ENCODE data around the gene SPINT2.
A peak's percentile ranks its signal among the peaks of the same experiment; 100 is the strongest.
"Not testable (repeated sequence)": the region's sequence is repeated elsewhere in the genome, so short reads cannot be mapped to it uniquely, and the experiment has no call there.

SPINT2 gene

DNA sequence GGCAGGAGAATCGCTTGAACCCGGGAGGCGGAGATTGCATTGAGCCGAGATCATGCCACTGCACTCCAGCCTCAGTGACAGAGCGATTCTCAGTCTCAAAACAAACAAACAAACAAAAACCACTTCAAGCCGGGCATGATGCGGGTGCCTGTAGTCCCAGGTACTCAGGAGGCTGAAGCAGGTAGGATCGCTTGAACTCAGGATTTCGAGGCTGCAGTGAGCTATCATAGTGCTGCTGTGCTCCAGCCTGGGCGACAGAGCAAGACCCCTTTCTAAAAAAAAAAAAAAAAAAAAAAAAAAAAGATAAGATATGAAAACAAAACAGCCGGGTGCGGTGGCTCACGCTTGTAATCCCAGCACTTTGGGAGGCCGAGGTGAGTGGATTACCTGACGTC is 21.1 kb upstream of the SPINT2 start:
- DNase-seq, result no peak

DNA sequence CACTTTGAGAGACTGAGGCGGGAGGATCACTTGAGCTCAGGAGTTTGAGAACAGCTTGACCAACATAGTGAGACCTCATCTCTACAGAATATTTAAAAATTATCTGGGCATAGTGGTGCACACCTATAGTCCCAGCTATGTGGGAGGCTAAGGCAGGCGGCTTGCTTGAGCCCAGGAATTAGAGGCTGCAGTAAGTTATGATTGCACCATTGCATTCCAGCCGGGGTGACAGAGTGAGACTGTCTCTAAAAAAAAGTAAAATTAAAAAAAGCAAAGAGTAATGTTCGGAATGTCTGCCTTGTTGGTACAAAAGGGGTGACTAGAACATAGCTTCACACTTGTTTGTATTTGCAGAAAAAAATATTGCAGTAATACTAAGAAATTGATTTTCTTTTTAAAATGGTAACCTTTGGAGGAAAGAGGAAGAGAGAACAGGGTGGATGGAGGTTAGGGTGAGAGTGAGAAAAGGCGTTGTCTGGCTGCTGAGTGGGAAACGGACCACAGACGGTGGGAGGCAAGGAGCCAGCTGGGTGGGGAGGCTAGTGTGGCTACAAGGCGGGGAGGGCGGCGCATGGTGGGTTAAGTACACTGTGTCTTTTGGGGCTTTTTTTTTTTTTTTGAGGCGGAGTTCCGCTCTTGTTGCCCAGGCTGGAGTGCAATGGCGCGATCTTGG is 18.4 kb upstream of the SPINT2 start:
- no peak for DNase-seq

DNA sequence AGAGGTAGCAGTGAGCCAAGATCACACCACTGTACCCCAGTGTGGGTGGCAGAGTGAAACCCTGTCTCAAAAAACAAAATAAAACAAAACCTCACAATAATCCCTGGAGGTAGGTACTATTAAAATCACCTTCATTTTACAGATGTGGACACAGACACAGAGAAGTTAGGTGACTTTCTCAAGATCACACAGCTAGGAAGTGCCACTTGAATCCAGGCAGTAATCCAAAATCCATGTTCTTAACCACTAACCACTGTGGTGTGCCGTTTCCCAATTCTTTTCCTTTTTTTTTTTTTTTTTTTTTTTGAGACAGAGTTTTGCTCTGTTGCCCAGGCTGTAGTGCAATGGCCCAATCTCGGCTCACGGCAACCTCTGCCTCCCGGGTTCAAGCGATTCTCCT is 17.2 kb upstream of the SPINT2 start:
- DNase-seq, result no peak

DNA sequence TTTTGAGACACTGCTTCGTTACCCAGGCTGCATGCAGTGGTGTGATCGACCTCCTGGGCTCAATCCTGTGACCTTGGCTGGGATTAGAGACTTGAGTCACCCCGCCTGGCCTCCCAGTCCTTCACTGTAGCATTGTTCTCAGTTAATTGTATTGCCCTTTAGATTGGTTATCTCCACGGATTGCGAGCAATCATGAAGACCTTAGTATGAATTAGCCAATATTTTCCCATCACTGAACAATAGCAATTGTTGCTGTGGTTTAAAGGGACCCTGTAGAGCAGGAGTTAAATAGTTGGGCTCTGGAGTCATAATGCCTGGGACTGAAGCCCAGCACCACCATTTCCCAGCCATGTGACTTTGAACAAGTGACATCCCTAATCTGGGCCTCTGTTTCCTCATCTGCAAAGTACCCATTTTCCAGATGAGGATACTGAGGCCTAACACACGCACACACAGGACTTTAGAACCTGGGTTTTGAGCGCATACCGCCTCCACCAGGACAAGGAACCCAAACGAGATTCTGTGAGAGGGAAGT is 16.6 kb upstream of the SPINT2 start:
- DNase-seq, result no peak

DNA sequence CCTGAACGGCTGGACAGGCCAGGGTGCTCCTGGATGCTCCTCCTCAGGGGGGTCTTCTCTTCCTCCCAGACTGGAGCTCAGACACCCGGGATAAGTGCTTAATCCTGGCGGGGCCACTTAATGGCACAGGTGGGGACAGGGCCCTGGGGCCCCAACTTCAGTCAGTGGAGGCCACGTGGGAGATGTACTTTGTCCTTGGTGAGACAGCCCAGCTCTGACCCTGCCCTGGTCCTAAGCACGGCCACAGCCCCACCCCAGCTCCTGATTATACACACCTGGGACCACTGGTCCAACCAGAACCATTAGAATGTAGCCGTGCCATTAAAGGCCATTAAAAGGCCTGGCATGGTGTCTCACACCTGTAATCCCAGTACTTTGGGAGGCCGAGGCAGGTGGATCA is 16.0 kb upstream of the SPINT2 start:
- no peak for DNase-seq

DNA sequence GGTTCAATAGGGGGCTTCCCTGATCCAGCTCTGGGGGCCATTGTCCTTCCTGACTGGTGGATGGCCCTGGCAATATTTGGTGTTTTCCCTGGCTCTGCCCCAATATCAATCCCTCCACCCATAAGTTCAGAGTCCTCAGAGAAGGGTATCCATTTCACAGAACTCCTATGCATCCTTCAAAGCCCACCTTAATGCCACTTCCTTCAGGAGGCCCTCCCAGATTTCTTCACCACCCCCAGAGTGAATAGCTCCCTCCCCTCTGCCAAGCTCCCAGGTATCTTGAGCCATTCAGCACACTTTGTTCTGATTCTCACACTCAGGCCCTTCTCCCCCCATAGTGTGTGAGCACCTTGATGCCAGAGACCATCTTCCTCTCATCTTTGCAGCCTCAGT is 13.9 kb upstream of the SPINT2 start:
- DNase-seq, result no peak

DNA sequence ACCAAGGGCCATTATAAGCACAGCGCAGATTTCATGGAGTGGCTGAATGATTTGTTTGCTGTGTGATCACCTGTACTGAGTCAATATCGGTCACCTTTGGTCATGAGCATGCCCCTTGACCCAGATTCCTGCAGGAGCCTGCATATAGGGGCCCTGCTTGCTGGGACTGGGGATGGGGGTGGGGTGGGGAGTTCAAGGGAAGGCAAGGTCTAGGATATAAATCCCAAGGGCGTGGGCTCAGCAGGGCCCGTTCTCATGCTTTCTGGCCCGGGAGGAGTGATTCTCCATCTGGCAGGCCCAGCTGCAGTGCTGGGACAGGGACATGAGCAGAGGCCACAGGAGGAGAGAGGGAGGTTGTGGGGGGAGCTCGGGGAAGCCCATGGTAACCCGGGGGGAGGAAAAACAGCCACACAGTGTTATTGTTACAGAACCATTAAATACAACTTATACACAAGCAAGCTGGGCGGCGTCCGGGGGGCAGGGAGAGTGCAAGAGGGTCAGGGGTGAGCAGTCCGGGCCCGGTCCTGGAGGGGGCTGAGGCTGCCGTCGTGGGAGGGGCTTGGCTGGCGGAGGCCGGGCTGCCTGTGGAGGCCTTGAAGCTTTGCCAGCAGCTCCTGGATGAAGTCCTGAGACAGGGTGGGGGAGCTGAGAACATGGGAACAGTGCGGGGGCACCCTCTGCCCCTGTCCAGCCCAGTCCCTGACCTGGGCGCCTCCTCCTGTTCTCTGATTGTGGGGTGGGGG is 13.4 kb upstream of the SPINT2 start:
- no peak for DNase-seq

DNA sequence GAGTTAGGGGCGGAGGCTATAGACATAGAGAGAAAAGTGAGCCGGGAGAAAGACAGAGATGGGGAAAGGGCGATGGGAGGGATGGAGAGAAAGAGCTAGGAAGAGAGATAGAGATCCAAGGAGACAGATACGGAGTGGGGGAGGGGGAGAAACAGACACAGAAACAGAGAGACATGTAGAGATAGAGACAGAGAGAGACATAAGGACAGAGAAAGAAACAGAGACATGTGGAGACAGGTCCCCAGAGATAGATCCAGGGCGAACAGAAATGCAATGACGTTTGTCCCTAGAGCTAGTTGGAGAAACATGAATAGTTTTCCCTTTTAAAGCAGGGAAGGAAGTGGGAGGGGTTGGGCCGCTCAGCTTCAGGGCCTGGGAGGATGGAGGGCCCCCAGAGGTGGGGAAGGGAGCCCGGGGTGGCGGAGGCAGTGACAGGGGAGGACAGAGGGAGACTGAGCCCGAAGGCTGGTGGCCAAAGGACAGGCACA is 12.8 kb upstream of the SPINT2 start:
- no peak for DNase-seq

DNA sequence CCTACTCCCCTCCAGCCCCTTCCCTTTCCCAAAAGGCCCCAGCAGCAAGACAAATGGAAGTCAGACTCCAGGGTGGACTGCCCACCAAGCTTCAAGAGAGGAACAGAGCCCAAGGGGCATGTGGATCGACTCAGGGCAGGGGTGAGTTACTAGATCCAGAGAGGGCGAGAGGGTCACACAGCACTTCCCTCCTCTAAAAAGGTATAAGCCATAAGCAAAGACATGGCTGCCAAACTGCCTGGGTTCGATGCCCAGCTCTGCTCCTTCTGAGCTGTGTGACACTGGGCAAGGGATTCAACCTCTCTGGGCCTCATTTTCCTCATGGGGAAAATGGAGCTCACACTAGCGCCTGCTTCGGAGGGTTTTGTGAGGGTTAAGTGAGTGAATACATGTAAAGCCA is 12.0 kb upstream of the SPINT2 start:
- no peak for DNase-seq

DNA sequence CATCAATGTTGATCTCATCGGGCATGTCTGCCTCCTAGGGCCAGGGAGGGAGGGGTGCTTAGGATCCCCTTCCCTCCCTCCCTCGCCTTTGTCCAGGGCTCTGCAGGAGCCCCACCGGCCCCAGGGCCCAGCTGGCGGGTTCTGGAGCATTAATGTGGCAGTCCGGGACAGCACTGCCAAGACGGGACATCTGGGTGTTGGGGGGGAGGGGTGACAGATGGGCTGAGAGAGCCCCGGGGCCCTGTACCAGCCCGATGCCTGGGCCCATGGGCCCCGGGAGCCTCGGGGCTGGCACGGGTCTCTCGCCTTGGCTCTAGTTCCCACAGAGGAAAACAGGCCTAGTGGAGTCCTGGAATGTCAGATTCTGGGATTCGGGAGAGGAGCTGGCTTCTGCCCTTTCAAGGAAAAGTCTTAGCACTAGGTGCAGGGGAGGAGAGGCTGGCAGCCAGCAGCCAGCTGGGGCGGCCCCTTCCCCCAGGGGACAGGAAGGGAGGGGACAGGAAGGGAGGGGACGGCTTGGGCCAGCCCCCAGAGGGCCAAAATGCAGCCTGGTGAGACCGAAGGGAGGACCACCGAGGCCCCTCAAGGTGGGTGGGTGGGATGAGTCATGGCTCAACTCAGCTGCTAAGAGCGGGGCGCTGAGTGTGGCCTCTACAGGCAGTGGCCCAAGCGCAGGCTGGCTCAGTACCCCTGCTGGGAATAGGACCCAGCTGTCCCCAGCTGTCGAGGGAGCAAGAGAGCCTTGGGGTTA is 11.3 kb upstream of the SPINT2 start:
- DNase-seq, result no peak

DNA sequence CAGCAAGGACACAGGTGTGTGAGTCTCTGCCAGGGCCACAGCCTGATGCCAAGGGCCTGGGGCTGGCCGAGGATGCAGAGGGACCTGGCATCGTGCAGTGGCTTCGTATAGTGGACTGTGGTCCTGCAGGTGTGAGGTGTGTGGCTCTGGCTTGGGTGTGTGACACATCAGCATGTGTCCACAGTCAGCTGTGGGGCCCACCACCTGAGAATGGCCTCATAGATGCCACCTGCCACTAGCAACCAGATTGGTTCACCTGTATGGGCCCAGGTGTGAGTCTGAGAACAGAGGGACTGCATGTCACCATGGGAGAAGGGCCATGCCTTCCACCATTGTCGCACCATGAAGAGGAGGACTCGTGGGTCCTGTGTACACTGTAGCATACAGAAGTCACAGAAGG is 10.6 kb upstream of the SPINT2 start:
- DNase-seq, result no peak

DNA sequence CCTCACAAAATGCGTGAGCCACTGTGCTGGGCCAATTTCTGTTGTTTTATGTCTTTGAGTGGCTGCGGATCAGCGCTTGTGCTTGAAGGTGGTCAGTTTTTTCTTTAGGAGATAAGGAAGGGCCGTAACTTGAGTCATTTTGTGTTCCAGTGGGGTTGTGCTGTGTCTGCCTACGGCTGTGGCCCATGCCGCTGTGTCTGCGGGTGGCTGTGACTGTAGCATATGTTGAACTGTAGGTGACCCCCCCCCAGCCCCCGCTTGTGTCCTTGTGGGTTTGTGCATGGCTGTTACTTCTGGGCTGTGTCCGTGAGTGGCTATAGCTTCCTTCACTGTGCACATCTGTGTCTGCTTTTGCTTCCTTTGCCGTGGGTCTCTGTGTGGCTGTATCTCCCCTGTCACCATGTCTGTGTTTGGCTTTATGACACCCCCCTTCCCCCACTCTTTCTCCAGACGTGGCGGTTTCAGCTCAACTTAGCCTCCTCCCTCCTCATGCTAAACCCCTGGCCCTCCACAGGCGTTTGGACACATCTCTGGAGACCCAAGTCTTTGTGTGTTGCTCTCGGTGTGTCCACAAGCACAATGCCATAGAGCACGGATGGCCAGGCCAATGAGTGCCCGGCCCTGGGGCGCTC is 8.9 kb upstream of the SPINT2 start:
- no peak for DNase-seq

DNA sequence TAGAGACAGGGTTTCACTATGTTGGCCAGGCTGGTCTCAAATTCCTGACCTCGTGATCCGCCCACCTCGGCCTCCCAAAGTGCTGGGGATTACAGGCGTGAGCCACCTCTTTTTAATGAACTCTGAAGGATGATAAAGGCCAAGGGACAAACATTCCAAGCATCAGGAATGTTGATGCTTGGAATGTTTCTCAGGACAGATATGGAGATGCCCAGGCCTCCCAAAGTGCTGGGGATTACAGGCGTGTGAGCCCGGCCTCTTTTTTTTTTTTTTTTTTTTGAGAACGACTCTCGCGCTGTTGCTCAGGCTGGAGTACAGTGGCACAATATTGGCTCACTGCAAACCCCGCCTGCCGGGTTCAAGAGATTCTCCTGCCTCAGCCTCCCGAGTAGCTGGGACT is 2.4 kb upstream of the SPINT2 start:
- DNase-seq, result not testable (repeated sequence)

DNA sequence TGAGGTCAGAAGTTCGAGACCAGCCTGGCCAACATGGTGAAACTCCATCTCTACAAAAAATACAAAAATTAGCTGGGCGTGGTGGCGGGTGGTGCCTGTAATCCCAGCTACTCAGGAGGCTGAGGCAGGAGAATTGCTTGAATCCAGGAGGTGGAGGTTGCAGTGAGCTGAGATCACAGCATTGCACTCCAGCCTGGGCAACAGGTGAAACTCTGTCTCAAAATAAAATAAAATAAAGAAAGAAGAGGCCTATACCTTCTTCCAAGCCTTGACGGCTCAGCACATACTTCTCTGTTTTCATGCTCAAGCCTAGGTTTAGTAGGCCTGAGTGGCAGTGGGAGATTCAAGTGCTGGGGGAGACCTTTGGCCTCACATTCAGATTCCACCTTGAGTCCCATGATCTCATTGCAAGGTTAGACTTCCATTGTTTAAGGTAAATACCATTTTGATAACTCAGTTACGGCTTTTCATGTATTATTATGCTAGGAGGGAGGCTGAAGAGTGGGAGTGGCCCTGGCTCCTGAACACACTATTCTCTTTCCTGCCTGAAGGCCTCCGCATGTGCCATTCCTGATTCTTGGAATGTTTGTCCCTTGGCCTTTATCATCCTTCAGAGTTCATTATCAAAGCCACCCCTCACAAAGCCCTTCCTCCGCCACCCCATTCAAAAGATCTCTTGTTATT is 1.6 kb upstream of the SPINT2 start:
- DNase-seq, result no peak

DNA sequence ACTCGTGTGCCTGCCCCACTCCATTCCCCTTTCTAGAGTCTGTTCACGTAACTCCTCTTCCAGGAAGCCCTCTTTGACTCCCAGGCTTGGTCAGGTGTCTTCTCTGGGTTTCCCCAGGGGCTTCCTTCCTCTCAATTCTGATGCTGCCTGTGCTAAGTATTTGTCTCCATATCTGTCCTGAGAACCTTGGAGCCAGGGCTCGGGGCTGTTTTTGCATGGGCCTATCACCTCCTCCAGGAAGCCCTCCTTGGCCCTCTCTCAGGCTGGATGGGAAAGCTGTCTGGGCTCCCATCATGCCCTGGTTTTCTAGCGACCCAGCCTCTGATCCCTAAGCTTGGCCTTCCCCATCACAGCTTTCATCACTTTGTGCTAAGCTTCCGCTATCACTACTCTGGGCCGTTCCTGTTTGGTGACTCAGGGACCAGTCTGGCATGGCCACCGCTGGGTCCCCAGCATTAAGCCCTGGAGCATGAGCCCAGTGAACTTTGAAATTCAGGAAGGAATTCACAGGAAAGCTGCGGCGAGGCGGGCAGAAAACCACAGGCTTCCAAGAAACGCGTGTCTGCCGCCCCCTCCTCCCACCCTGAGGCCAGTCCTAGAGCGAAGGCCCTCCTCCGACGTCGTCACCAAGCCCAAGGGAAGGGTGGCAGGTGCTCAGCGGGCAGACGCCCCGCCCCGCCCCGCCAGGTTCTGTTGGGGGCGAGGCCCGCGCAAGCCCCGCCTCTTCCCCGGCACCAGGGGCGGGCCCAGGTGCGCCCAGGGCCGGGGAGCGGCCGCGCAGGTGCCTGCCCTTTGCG is 486 bp upstream of the SPINT2 start:
- peak; percentile 63 for DNase-seq

DNA sequence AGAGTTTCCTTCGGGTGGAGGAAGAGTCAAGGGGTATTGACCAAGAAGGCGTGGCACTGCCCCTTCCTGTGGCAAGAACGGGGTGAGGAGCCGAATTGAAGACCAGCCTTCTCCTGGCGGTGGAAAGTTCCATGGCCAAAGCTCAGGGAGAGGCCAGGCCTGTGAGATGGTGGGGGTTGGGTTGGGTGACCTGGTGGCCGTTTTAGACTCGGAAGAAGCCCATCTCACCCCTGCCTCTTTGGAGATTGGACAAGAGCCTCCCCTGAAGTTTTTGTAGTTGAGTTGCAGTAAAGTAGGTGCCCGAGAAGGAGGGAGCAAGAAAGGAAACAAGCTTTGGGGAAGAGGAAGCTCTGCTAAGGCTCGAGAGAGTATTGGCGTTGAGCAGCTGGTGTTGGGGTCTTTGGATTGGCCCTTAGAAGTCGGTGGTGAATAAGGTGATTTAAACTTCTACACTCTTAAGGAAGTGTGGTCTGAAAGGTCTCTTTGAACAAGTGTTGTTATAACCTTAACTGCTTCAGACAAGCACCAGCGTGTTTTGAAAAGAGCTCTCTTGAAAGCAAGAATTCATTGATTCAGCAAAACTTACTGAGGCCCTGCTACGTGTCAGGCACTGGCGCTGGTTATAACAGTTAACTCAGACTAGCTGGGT is 964 bp downstream of the SPINT2 start:
- no peak for DNase-seq

DNA sequence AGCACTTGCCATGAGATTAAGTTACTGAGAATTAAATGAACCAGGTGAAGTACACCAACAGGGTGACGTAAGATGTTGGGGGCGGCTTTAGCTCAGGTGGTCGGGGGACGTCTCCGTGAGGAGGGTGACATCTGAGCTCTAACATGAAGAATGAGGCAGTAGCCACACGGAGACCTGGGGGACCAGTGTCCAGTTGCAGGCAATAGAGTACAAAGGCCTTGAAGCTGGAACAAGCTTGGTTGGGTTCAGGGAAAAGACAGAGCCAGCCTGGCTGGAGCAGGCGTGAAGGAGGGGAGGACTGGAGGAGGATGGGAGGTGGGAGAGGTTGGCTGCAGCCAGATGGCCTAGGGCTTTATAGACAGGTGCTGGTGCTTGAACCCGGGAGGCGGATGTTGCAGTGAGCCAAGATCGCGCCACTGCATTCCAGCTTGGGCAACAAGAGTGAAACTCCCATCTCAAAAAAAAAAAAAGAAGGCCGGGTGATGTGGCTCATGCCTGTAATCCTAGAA is 1.6 kb downstream of the SPINT2 start:
- DNase-seq, result no peak

DNA sequence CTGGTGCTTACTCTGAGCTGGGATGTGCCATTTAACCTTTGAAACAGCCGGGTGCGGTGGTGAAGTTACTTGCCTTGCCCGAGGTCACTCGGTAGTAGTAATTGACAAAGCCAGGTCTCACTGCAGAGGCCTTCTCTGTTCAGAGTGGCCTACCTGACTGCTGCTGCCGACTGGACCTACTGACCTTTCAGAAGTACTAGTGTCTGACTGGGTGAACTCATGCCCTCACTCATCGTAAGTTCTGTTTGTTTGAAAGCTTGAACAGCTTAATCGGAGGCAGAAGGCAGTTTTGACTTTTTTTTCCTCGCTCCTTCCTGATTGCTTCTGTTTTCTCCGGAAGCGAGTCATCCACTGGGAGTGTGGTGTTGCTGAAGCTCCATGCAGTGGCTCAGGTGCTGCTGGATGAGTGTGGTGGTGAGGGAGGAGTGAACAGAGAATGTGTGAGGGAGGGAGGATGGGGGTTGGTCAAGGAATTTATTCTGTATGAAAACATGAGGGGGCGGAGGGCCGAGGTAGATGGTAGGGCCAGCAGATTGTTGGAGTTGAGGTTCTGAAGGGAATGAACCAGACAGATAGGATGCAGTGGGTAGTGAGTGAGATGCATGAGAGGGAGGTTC is 2.7 kb downstream of the SPINT2 start:
- DNase-seq, result no peak

DNA sequence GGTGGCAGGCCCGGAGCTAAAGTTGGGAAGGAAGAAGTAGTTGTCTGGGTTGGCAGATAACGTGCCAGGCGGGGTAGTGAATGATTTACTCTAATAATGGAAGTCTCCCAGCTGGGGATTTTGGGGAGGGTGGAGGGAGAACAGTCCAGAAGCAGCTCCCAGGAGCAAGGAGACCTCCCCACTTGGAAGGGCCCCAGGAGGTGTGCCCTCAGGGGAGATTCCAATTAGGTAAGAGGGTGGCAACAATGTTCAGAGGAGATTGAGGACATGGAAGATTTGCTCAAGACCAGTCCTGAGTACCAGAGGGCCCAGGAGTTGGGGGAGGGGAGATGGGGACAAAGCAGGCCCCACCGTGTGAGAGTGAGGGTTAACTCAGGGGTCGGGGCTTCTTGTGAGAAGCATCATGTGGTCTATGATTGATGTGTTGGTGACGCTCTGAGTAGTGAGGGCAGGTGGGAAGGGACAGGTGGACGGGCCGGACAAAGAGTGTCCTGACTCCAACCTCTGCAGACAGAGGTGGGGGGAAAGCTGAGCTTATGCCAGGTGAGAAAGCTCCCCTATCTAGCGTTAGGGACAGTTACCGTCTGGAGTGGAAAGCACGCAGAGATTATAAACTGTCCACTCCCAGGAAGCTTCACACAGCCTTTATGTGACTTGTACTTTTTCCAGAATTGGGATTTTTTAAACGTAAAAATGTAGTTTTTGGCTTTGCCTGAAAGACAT is 3.5 kb downstream of the SPINT2 start:
- DNase-seq, result no peak

DNA sequence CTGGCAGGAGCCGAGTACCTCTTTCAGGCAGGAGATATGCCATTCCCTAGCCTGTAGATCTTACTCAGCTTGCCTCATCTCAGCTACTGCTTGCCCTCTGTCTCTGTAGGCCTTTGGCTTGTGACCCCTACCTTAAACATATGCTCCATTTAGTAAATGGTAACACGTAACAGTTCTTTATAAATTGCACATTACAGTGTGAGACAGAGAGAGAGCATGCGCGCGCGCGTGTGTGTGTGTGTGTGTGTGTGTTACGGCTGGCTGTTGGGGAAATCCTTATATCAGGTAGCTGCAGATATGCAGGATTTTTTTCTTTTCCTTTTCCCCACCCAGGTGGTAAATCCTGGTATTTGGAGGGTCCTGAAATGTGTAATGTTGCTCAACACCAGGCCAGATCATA is 4.2 kb downstream of the SPINT2 start:
- DNase-seq, result no peak

All from activated effector memory CD4-positive, alpha-beta T cell treated with Interleukin-2 at 50 U/mL for 16 hours (primary cell).